Heart left ventricle (tissue), 16 donors: ENCODE results near the gene VEZF1. TPM values are rescaled to one million over a fixed set of nuclear protein-coding genes. Genes with fewer than 3 reads are reported as not detected.

Experiments used
- ATAC-seq, 4 donors: fragments of 200-7000 bp; cut with Tn5 transposase; one replicate each; pipeline ENCODE4 v1.9.1; 2020 to 2022; ENCODE audit warnings: moderate library complexity in 4 of 4, mild to moderate bottlenecking in 3 of 4, moderate number of reproducible peaks in 1 of 4
- DNase-seq, 5 donors: peaks; one replicate each; pipeline ENCODE4 v3.0.0-alpha.2; 2020
- H3K27ac ChIP-seq, 12 donors: fragments of 200-600 bp; sonication (generic) in 4 of 12; one replicate each; pipeline versions ENCODE4 v1.5.0 to v1.8.0; 2016 to 2022; ENCODE audit warnings: mild to moderate bottlenecking in 2 of 12
- H3K27me3 ChIP-seq, 9 donors: fragments of 200-600 bp; sonication (generic) in 2 of 9; one replicate each; pipeline versions ENCODE4 v1.5.1 to v1.8.0; 2016 to 2022; ENCODE audit warnings: mild to moderate bottlenecking in 3 of 9
- H3K36me3 ChIP-seq, 9 donors: fragments of 200-600 bp; sonication (generic) in 2 of 9; one replicate each; pipeline versions ENCODE4 v1.5.0 to v1.8.0; 2018 to 2022; ENCODE audit warnings: mild to moderate bottlenecking in 2 of 9
- H3K4me1 ChIP-seq, 12 donors: fragments of 200-600 bp; sonication (generic) in 4 of 12; one replicate each; pipeline versions ENCODE4 v1.5.0 to v1.8.0; 2016 to 2022; ENCODE audit warnings: mild to moderate bottlenecking in 3 of 12
- H3K4me3 ChIP-seq, 12 donors: fragments of 200-600 bp; sonication (generic) in 4 of 12; one replicate each; pipeline versions ENCODE4 v1.5.0 to v1.8.0; 2017 to 2022; ENCODE audit warnings: mild to moderate bottlenecking in 9 of 12, moderate library complexity in 4 of 12
- H3K9me3 ChIP-seq, 12 donors: fragments of 200-600 bp; sonication (generic) in 4 of 12; one replicate each; pipeline versions ENCODE4 v1.5.0 to v1.8.0; 2016 to 2022; ENCODE audit warnings: mild to moderate bottlenecking in 1 of 12
- POLR2A ChIP-seq, 2 donors: fragments of 450-650 bp; IDR thresholded peaks; one replicate each; pipeline ENCODE4 v1.6.1; 2017; ENCODE audit warnings: antibody characterized with exemption in 2 of 2, mild to moderate bottlenecking in 2 of 2, moderate library complexity in 2 of 2
- WGBS, 4 donors: extraction: QIAGEN DNeasy Blood & Tissue Kit in 2 of 4; methylation state at CpG; one replicate each; pipeline versions ENCODE4 v1.1.5 to v1.1.7; 2013 to 2018; 5-methylcytosine and 5-hydroxymethylcytosine counted together
- intact Hi-C, 10 donors: fragments of 100-400 bp; cut with DNase I; formaldehyde crosslinking; loops; one replicate each; pipeline versions ENCODE4 v1.11.1 to v1.14.2; 2022
- polyA plus RNA-seq, 2 donors: library from polyadenylated mRNA; stranded (reverse); fragments of 200-250 nt; gene quantifications; one replicate each; pipeline ENCODE4 v1.2.3, GENCODE V29; 2013
- total RNA-seq, 9 donors: library from RNA; depleted of rRNA in 2 of 9; stranded (reverse); fragments of >200 nt in 2 of 9; fragmentation: NEBNext Ultra II Directional in 3 of 9; extraction: Animal tissue kit (Norgen Biotek cat#: 25700) in 3 of 9; gene quantifications; one replicate each; pipeline versions ENCODE4 v1.1.0 to v1.2.4, GENCODE V29; 2016 to 2023
- TF ChIP-seq, protein P1 (sequence below), 12 donors: fragments of 200-600 bp; sonication (generic) in 4 of 12; IDR thresholded peaks; one replicate each; pipeline versions ENCODE4 v1.5.0 to v1.8.0; 2018 to 2022; ENCODE audit warnings: antibody characterized with exemption in 12 of 12, mild to moderate bottlenecking in 5 of 12
- donor health status: ischemic (EF 13 %, LVEDD 7.1; RV severe dilation, severe dysfunction).
- donor health status: healthy with polysubstance abuse.
- donor health status: DM: no; HTN: yes; CAD: no.
- donor health status: DM: no; HTN: no; CAD: no.
- donor health status: ischemic (EF 25% LVEDD 6.9; RV normal size, moderate dysfunction).
- donor health status: ischemic (EF 25% LVEDD 5.7; RV mildly dilated, moderate dysfunction).
- donor health status: healthy.
- donor health status: DM: yes; HTN: yes; CAD: no.
- donor health status: ischemic (EF 35%, LVEDD 5.7; RV mildly dilated, moderate dysfunction).
- donor health status: nonischemic (EF 11% LVEDD 7.7; RV severe dilation, severe dysfunction).
- donor health status: DM: yes; HTN: yes; CAD: no.
- donor health status: PGD.
- donor health status: ischemic (EF 29% LVEDD 5.4; RV normal size, mild dysfunction).
- donor health status: nonischemic (EF 23%, LVEDD 6.1; RV moderate dilation, normal function).

VEZF1 gene
- total and polyA plus RNA-seq, 11 donors = 18.2 to 85.6 (median 62.3) TPM

DNA sequence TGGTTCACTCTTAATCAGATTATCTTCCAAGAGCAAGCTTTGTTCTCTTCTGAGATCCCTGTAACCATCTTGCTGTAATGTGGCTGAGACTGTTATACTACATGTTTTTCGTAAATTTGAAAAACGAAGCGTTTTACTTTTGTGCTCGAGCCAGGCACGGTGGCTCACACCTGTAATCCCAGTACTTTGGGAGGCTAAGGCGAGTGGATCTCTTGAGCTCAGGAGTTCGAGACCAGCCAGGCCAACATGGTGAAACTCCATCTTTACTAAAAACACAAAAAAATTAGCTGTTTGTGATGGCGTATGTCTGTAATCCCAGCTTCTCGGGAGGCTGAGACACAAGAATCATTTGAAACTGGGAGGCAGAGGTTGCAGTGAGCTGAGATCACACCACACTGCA, 40.7 kb downstream of the VEZF1 start:
- intact Hi-C loops = loop anchor here in 3 of 10 donors (5.0 kb wide), 3 partner anchors 35 to 55 kb away; partner anchors contain the start of gene VEZF1 (in 1 of the 3)
- Histone ChIP-seq H3K4me1 (peaks cover 18 to 97% (median 86%) of the 10 kb centered on the region in 12 donors), H3K27ac (peak overlapping the region; percentile 54 to 100 (median 90)), H3K27me3 (no peaks in the 10 kb centered on the region), H3K9me3 (no peaks in the 10 kb centered on the region), H3K36me3 (no peaks in the 10 kb centered on the region), H3K4me3 (peak overlapping the region in 10 of 12 donors; percentile 25 to 62 (median 48))
- DNase-seq = peak in 1 of 5 donors; percentile 2
- 71 to 77% (median 73%) methylated on average over 9 of the region's 9 CpGs for WGBS, 4 donors
- ATAC-seq = no peak
- TF ChIP-seq, protein P1, sequence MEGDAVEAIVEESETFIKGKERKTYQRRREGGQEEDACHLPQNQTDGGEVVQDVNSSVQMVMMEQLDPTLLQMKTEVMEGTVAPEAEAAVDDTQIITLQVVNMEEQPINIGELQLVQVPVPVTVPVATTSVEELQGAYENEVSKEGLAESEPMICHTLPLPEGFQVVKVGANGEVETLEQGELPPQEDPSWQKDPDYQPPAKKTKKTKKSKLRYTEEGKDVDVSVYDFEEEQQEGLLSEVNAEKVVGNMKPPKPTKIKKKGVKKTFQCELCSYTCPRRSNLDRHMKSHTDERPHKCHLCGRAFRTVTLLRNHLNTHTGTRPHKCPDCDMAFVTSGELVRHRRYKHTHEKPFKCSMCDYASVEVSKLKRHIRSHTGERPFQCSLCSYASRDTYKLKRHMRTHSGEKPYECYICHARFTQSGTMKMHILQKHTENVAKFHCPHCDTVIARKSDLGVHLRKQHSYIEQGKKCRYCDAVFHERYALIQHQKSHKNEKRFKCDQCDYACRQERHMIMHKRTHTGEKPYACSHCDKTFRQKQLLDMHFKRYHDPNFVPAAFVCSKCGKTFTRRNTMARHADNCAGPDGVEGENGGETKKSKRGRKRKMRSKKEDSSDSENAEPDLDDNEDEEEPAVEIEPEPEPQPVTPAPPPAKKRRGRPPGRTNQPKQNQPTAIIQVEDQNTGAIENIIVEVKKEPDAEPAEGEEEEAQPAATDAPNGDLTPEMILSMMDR (IDR thresholded peaks at IDR 0.05) = no peak
- no peak for TF ChIP-seq POLR2A (IDR thresholded peaks at IDR 0.05)

DNA sequence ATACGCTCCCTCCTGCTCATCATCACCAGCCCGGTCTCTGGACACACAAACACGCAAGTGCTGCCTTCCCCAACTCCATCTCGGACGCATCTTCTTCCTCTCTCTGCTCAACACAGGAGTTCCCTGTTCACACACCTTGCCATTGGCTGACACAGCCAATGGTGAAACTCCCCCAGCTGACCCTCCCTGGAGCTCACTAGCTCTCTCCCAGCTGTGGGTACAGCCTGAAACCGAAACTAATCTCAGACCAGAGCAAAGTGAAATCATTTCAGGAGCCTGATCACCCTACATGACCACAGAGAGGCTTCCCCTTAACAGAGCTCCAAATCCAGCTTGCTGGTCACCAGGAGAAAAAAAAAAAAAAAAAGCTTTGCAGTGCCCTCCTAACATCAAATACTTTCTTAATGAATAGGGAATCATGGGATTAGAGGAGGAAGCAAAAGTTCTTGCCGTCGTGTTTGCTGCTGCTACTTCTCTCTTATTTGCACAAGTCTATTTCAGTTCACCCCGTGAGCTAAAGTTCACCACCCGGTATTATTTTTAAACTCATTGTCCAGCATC, 41.2 kb downstream of the VEZF1 start:
- WGBS, 4 donors = 2 to 8% (median 4%) methylated on average over 10 of the region's 10 CpGs

GRCh38 chr17:57945996-57946797, 41.9 kb downstream of the VEZF1 start:
- H3K9me3 ChIP-seq = no peaks in the 10 kb centered on the region
- no peak for TF ChIP-seq POLR2A (IDR thresholded peaks at IDR 0.05)
- TF ChIP-seq, protein P1 (IDR thresholded peaks at IDR 0.05) = no peak
- no peak for ATAC-seq
- H3K27ac ChIP-seq = peak overlapping the region; percentile 54 to 100 (median 90)
- peaks cover 26 to 97% (median 88%) of the 10 kb centered on the region in 12 donors for H3K4me1 ChIP-seq
- intact Hi-C loops = loop anchor here in 3 of 10 donors (5.0 kb wide), 3 partner anchors 36 to 54 kb away; partner anchors contain the start of gene VEZF1 (in 1 of the 3)
- no peaks in the 10 kb centered on the region for H3K27me3 ChIP-seq
- peak in 1 of 5 donors; percentile 8 for DNase-seq
- no peaks in the 10 kb centered on the region for H3K36me3 ChIP-seq
- H3K4me3 ChIP-seq = peak overlapping the region in 11 of 12 donors; percentile 4 to 62 (median 47)
- 16 to 28% (median 18%) methylated on average over 6 of the region's 6 CpGs for WGBS, 4 donors

More for the DNA sequence above, 41.2 kb downstream of the VEZF1 start:
- H3K9me3 ChIP-seq = no peaks in the 10 kb centered on the region
- TF ChIP-seq, protein P1 (IDR thresholded peaks at IDR 0.05) = no peak
- TF ChIP-seq POLR2A (IDR thresholded peaks at IDR 0.05) = no peak
- H3K4me3 ChIP-seq = peak overlapping the region in 11 of 12 donors; percentile 4 to 62 (median 47)
- no peaks in the 10 kb centered on the region for H3K27me3 ChIP-seq
- ATAC-seq = peak; percentile 69 to 80 (median 77)
- H3K27ac ChIP-seq = peak overlapping the region; percentile 54 to 100 (median 90)
- intact Hi-C loops = loop anchor here in 3 of 10 donors (5.0 kb wide), 3 partner anchors 35 to 55 kb away; partner anchors contain the start of gene VEZF1 (in 1 of the 3)
- peaks cover 19 to 97% (median 86%) of the 10 kb centered on the region in 12 donors for H3K4me1 ChIP-seq
- peak in 4 of 5 donors; percentile 42 to 61 (median 50) for DNase-seq
- no peaks in the 10 kb centered on the region for H3K36me3 ChIP-seq

DNA sequence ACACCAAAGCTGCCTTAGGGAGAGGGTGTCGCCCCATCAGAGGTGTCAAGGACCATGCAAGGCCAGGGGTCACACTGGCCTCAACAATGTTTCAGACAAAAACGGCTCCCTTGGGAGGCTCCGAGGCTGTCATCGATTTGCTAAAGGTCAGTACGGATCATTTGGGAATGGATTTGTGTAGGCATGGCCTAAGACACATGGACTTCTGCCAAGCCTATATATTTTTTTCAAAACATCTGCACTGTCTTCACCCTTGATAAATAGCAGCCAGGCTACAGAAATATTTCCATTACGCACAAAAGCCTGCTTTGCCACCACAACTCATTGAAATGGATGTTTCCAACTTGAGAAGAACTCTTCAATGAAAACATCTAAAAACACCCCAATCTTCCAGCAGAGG, 43.1 kb downstream of the VEZF1 start:
- peaks cover 37 to 97% (median 90%) of the 10 kb centered on the region in 12 donors for H3K4me1 ChIP-seq
- peak overlapping the region in 7 of 12 donors; percentile 14 to 100 (median 39) for H3K27ac ChIP-seq
- H3K36me3 ChIP-seq = no peaks in the 10 kb centered on the region
- intact Hi-C loops = loop anchor here in 3 of 10 donors (5.0 kb wide), 3 partner anchors 37 to 53 kb away; partner anchors contain the start of gene VEZF1 (in 1 of the 3)
- H3K27me3 ChIP-seq = no peaks in the 10 kb centered on the region
- WGBS, 4 donors = 59 to 74% (median 60%) methylated on average over 6 of the region's 6 CpGs
- H3K4me3 ChIP-seq = no peak overlapping the region
- no peak for ATAC-seq
- no peaks in the 10 kb centered on the region for H3K9me3 ChIP-seq
- DNase-seq = peak in 1 of 5 donors; percentile 4
- no peak for TF ChIP-seq POLR2A (IDR thresholded peaks at IDR 0.05)
- TF ChIP-seq, protein P1 (IDR thresholded peaks at IDR 0.05) = no peak
